GM12872 (cell line): Measurements from ENCODE around the gene ROPN1L.

ENCODE experiments used
- CTCF ChIP-seq: IDR thresholded peaks from 3 replicates; pipeline ENCODE4 v1.5.1; 2011; ENCODE audit warnings: low read depth, mild to moderate bottlenecking, low read length, moderate library complexity; ENCODE audit not compliant: insufficient read depth

Gene ROPN1L

GRCh38 chr5:10482791-10483530, 41.3 kb downstream of the ROPN1L start:
- no peak for TF ChIP-seq CTCF

GRCh38 chr5:10484774-10485141, 43.1 kb downstream of the ROPN1L start:
- no peak for TF ChIP-seq CTCF

- TF ChIP-seq CTCF = no peak
Measured at GRCh38 chr5:10485142-10485795, 43.6 kb downstream of the ROPN1L start.

- no peak for TF ChIP-seq CTCF
Measured at GRCh38 chr5:10485897-10486296, 44.2 kb downstream of the ROPN1L start.

GRCh38 chr5:10486511-10487344, 45.0 kb downstream of the ROPN1L start:
- no peak for TF ChIP-seq CTCF

- no peak for TF ChIP-seq CTCF
Measured at GRCh38 chr5:10488144-10488543, 46.5 kb downstream of the ROPN1L start.

GRCh38 chr5:10489810-10490426, 48.2 kb downstream of the ROPN1L start:
- no peak for TF ChIP-seq CTCF
